CD1c-positive myeloid dendritic cell (primary cell): ENCODE data around the gene GTF2A2.
"Not testable (repeated sequence)": the region's sequence is repeated elsewhere in the genome, so short reads cannot be mapped to it uniquely, and the experiment has no call there.

Source experiments
- DNase-seq: peaks from one replicate; pipeline ENCODE4 v3.0.0-alpha.2; 2016; ENCODE audit errors: extremely low spot score

The GTF2A2 gene, protein sequence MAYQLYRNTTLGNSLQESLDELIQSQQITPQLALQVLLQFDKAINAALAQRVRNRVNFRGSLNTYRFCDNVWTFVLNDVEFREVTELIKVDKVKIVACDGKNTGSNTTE

DNA sequence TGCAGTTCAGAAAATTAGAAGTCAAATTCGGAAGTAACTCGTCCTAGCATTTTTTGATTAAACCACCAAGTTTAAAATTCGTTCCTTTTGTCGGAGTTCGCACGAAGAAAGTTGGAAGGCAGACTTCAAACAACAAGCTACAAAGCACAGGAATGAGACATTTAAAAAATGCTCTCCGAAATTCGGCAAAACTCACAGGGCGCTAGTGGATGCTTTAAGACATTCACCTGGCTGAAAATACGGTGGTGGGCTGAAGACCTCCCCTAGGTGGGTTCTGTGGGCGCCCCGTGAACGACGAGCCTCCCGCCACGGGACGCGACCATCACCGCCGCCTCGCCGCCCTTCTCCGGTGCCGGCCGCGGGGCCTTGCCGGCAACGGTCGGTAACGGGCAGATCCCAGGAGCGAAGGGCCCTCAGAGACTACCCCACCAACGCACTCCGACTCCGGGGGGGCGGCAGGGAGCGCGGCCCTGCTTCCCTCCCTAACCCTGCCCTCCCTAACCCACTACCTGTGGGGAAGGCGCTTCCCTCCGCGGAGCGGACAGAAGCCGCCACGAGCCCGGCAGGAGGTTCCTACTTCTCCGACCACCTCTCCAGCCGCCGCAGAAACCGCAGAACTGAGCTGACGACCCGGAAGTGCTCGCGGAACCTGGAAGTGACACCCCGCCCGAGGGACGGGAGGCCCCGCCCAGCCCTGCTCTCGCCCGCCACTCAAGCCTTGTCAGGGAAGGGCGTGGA is at the start of gene GTF2A2:
GTF2A2 (minus strand) TSS at position 619 of the 738 bp plus-strand sequence. CDS start 5,238 bp downstream, outside the sequence.
- peak; percentile 98 for DNase-seq

DNA sequence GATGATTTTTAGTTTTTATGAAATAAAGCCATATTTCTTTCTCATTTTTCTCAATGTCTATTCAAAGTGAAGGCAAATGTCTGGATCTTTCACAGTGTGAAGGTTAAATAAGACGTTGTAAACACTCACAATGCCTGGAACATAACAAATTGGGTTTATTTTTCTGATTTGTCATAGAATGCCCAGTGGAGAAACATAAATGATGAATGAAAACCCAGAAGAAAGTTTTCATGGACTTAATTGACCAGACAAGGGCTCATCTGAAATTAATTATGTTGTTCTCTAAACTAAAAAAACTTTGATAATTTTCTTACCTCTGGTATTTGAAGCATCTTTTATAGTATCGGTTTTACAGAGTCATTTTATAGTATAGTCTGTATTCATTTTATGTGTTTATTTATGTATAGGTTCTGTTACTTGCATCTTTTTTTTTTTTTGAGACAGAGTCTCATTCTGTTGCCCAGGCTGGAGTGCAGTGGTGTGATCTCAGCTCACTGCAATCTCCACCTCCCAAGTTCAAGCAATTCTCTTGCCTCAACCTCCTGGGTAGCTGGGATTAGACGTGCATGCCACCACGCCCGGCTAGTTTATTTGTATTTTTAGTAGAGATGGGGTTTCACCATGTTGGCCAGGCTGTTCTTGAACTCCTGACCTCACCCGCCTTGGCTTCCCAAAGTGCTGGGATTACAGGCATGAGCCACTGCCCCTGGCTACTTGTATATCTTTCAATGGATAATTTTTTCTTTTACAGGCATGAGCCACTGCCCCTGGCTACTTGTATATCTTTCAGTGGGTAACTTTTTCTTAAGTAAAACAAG is 46.9 kb upstream of the GTF2A2 start:
- DNase-seq, result no peak

DNA sequence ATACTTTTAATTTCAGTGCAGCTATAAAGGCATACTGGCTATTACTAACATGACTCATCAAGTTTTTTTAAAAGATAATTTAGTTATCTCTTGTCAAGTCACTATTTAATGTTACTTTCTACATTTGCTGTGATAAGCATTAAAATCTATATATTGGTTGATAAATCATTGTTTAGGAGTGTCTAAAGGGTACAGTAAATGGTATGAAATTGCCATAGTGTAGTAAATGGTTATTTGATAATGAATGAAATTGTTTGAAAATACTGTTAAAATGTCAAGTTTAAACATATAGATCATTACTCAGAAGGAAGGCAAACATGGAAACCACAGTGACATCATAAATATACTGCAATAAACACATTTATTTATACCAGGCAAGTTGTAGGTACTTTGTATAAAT is 45.0 kb upstream of the GTF2A2 start:
- DNase-seq, result no peak

DNA sequence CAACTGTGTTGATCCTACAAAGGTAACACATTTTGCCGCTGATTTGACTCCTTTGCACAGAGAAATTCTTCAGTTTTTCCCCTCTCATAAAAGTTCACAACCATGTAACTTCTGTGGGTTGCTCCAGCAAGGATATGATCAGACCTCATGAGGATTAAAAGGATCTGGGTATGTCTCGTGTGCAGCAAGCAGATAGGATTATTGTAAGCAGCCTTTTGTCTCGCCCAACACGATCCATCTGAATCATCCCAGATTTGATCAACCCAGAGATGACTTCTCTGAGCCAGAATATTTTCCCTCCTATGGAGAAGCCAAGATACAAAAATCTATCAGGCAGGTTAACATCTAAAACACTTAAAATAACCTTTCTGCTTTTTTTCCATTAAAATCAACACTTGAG is 44.6 kb upstream of the GTF2A2 start:
- DNase-seq, result no peak

DNA sequence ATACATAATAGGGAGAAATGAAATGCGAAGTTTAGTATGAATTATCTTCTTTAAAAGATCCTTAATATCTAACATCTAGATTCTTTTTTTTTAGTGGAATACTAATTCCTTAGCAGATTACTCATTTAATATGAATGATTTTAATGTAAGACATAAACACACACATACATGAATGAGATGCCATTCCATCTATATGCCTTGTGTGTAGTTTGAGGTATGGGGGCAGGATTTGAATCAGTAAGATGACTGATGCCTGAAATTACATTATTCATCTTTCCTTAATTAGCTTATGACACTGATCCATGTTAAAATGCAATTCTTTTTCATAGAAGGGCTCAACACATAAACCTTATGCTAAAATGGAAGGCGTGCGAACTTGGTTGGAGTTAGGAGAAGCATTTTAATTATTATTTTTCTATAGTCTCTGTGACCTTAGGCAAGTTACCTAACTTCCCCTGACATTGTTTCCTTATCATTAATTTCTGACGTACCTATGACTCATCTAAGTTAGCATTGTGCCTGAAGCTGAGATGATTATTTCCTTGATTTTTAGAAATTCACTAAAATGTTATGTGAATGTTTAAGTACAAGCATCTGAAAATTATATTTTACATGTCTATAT is 42.6 kb upstream of the GTF2A2 start:
- no peak for DNase-seq

DNA sequence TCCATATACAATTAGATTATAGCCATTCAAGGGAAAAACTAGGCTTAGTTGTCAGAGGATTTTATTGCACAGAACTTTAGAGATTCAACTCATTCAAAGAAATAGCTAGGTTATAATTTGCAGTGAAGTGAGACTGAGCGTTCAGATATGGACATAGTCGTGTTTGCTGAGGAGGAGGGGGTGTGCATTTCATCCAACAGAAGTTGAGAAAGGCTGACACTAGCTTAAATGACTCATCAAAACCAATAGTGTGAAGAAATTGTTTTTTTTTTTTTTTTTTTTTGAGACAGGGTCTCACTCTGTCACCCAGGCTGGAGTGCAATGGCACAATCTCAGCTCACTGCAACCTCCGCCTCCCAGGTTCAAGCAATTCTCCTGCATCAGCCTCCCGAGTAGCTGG is 40.8 kb upstream of the GTF2A2 start:
- DNase-seq, result not testable (repeated sequence)

DNA sequence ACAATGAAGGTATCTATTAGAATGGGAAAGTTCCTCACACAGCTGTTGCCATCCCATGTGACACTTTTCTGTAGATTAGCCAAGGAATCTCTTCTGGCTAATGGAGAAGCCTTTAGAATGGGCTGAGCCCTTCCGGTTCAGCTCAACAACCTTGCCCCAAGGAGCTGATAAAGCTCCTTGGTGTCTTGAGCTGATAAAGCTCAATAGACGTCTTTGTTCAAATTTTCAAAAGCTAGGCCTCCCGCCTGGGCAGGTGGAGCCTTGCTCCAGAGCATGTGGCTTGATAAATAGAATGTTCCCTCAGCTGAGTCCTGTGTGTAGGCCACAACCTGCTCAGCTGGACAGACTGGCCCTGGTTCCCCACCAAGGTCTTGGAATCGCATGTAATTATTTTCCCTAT is 39.0 kb upstream of the GTF2A2 start:
- no peak for DNase-seq

DNA sequence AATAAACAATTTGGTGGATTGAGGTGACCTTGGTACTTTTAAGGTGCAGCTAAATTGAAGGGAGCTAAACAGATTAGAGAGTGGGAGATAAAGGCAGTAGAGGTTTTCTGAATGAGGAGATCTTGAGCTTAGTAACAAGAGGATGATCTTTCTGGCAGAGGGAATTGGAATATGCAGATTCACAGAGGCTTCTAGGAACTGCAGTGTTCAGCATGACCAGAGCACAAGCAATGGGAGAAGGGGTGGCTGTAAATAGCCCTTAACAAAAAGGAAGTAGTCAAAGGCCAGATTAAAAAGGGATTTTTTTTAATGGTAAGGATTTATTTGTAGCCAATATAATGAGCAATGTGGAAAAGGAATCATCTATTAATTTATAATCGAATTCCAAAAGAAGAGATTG is 37.5 kb upstream of the GTF2A2 start:
- DNase-seq, result no peak

DNA sequence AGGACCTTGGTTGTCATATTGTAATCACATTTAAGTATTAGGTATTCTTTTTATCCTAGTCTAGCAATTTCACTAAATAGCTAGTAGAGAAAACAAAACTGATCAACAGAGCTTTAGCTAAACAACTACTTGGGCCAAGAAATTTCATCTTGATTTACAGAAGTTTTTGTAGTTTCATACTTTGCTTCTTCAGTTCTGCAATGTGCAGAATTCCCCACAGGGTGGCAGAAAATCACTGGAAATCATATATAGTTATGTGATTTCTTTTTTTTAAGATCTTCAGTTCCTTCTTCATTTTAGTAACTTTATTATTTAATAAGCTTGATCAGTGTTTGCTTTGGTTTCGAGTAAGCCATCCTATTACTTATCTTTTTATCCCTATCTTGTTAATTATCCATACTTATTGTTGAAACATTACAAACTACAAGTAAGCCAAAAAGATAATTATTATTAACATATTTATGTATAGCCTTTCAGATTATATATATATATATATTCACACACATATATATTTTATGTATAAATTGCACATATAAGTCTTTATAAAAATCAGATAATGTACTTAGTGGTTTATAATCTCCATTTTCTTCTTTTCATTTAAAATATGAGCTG is 34.0 kb upstream of the GTF2A2 start:
- peak; percentile 82 for DNase-seq

DNA sequence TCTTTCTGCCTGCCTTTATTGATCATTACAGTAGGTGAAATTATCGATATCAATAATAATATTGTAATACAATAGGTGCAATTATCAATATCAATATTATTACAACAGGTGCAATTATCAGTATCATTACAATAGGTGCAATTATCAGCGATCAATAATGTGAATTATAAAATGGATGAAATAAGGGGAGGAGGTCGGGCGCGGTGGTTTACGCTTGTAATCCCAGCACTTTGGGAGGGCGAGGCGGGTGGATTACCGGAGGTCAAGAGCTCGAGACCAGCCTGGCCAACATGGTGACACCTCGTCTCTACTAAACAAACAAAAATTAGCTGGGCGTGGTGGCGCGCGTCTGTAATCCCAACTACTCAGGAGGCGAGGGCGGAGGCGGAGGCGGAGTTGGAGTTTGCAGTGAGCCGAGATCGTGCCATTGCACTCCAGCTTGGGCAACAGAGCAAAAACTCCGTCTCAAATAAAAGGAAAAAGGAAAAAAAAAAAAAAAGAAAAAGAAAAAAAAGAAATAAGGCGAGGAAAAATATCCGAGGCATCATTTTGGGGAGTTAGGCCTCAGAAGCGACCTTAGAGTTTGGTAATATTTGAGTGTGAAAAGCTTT is 32.4 kb upstream of the GTF2A2 start:
- DNase-seq, result peak; percentile 82

DNA sequence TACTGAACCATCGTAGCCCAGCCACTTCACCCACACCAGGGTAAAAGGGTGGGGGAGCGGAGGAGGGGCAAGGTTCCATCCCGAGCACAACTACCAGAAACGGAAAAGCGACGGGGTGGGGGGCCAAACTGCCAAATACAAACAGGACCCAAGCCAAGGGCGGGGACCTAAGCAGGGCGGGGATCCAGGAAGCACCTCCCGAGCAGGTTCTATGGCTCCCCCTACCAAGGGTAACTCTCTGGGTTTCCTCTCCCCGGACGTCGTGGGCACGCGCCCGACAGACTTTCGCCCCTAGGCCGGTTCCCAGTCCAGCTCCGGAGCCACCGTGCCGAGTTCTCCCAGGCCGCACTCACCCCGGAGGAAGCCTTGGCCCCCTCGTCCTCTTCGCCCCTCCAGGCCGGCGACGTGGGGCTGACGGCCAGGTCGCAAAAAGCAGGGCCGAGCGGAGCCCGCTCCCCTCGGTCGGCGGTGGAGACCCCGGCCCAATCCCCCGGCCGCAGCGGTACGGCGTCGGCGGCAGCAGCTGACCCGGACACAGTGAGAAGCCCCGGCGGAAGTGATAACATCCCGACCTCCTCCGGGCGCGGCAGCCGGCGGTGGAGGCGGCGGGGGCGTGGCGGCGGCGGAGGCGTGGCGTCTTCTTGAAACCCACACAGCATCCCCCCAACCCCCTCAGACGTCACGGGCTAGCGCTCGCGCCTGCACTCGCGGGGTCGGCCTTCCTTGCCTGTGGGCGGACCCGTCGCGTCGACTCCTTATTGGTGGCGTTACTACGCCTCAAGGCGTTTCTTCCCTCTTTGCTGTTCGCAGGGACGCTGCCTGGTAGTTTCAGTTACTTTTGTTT is 31.7 kb upstream of the GTF2A2 start, which contains the start of gene BNIP2:
BNIP2 (minus strand) TSS at position 539 of the 844 bp plus-strand sequence. CDS start 6,863 bp downstream, outside the sequence.
- DNase-seq, result peak; percentile 98

DNA sequence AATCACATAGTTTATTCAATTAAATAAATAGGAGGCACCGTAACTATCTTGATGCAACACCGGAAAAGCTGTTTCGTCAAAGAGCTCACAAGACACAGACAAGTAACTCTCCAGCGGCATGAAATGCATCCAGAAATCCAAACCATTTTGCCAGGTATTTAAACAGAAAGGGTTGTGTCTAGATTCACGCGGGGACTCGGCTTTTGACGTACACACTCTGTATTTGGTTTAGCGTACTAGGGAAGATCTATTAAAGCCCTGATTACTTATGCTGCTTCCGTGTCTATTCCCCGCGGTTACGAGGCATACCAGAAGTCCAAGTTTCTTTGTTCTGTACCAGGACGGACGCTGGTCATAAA is 31.1 kb upstream of the GTF2A2 start:
- peak; percentile 83 for DNase-seq

DNA sequence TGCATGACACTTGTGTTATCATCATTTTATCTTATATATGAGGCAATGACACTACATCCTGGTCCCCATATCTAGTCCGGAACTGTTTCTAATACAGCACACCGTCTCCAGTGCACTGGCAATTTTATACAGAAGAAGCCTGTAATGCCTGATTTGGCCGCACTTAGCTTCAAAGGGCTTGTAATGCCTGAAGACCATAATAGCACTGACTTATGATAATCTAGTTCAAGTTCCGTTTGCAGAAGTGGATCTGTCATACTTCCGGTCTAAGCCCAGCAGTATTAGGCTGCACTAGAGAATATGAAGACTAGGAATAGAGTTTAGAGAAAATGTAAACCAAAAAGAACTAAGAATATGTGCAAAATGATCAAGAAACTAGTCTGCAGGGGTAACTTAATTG is 30.5 kb upstream of the GTF2A2 start:
- DNase-seq, result peak; percentile 84

DNA sequence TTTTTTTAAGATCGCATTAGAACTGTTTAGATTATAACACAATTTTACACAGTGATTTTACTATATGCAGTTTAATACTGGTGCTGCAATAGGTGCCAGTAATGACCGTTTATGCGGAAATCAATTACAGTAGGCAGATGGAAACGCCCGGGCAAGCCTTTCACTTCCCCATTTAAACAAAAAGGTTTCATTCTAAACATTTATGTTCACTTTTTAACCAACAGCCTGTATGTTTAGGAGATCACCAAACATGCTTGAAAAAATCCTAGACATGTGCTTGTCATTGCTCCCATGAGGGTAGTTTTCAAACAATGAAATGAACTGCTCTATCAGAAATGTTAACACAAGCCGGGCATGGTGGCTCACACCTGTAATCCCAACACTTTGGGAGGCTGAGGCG is 29.1 kb upstream of the GTF2A2 start:
- peak; percentile 89 for DNase-seq

DNA sequence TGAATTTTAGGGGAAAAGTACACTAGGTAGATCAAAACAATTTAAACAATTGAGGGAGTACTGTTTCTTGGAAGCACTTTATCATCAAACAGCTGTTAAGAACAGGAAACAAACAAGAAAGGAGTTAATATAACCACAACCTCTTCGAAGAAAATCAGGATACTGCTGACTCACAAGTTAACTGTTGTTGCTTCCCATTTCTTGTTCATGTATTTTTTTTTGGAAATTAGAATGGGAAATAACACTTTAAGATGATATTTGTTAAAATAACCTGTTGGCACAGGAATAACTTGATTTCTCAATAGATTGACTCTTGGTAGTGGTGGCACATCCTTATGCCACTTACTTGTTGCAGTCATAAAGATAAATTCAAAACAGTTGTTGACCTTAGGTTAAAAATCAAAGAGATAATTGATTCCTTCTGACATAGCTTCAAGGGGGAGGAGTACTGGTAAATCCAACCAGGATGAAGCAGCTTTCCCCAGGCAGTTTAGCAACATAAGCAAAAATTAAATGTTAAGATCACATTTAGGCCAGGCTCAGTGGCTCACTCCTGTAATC is 28.5 kb upstream of the GTF2A2 start:
- DNase-seq, result peak; percentile 68

DNA sequence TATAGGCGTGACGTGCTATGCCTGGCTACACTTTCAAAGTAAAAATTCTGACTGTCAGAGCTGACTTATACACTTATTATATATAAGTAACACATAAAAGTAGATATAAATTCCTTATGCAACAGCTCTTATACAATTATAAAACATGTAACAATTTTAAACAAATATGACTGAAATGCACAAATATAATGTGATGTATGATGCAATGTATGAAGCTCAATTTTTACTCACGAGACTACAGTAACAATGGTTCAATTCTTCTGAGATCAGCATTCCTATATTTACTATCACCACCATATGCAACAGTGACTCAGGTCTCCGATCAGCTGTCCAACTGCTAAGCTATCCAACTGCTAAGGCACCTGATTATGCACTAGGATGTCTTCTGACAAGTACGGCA is 23.6 kb upstream of the GTF2A2 start:
- no peak for DNase-seq

DNA sequence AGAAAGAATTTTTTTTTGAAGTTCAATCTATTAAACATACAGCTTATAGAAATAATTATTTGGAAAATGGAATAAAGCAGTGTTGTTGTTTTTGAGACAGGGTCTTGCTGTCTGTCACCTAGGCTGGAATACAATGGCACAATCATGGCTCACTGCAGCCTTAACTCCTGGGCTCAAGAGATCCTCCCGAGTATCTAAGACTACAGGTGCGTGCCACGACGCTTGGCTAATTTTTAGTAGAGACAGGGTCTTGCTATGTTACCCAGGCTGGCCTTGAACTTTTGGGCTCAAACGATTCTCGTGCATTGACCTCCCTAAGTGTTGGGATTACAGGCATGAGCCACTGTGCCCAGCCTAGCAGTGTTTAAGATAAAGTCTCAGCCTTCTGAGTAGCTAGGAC is 23.0 kb upstream of the GTF2A2 start:
- DNase-seq, result no peak

DNA sequence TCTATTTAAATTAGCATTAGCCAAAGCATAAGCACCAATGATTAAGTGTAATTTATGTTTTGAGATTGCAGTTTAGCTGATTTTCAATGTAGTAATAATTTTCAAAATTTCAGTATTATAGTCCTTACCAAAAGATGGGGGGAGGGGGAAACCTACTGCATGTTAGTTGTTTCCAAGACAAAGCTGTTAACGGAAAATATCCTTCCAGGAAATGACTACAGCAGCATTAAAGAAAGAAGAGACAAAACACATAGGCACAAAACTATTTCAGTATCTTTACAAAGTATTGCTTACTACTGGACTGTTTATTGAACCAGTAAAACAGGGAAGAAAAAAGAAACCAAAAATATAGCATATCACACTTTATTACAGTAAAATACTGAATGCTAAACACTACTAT is 21.3 kb upstream of the GTF2A2 start:
- DNase-seq, result no peak

DNA sequence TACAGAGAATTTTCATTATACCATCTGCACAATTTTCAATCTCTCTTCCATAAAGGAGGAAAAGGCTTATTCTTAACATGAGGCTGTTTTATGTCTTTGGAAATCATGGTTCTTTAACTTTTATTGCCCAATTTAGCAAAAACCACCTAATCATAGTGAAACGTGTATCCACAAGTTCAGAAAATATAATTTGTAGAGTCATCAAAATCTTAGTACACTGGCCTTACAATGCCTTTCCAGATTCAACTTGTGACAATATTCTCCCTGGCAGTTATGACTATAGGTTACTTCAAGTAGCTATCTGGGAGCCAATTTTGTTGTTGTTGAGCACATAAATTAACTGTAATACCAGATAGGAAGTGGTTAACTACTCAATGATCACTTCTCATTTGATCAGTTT is 20.9 kb upstream of the GTF2A2 start:
- DNase-seq, result no peak

DNA sequence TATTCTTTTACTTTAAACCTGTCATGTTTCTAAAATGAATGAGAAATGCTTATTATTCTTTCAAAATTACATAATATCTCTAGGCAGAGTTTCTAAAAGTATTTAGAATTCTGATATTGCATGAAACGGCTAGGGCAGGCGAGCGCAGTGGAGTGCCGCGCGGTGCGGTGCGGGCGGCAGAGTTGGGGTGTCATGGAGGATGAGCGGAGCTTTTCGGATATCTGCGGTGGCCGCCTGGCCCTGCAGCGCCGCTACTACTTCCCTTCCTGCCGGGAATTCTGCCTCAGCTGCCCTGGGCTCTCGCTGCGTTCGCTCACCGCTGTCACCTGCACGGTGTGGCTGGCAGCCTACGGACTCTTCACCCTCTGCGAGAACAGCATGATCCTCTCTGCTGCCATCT is 19.2 kb upstream of the GTF2A2 start:
- DNase-seq, result no peak
